Right forelimb (tissue), 1 donor: ENCODE results near the gene FSIP1.

Source experiments
- DNase-seq: peaks from one replicate; pipeline ENCODE4 v3.0.0-alpha.2; 2018

The FSIP1 gene

GRCh38 chr15:39641191-39641889 lies 141.3 kb downstream of the FSIP1 start:
- no peak for DNase-seq

- DNase-seq: no peak
Measured at GRCh38 chr15:39640665-39641064, 142.0 kb downstream of the FSIP1 start.

GRCh38 chr15:39639037-39639436 lies 143.6 kb downstream of the FSIP1 start:
- DNase-seq: no peak

GRCh38 chr15:39638041-39638440 lies 144.6 kb downstream of the FSIP1 start:
- DNase-seq: no peak

- DNase-seq: no peak
Measured at GRCh38 chr15:39631357-39631756, 151.3 kb downstream of the FSIP1 start.

GRCh38 chr15:39629906-39630305 lies 152.7 kb downstream of the FSIP1 start:
- no peak for DNase-seq

GRCh38 chr15:39629371-39629770 lies 153.3 kb downstream of the FSIP1 start:
- DNase-seq: no peak

GRCh38 chr15:39628546-39629257 lies 153.9 kb downstream of the FSIP1 start:
- no peak for DNase-seq

GRCh38 chr15:39628144-39628508 lies 154.5 kb downstream of the FSIP1 start:
- no peak for DNase-seq

- DNase-seq: no peak
Measured at GRCh38 chr15:39627451-39628143, 155.0 kb downstream of the FSIP1 start.

- no peak for DNase-seq
Measured at GRCh38 chr15:39625856-39626255, 156.8 kb downstream of the FSIP1 start.

- DNase-seq: no peak
Measured at GRCh38 chr15:39625451-39625850, 157.2 kb downstream of the FSIP1 start.

GRCh38 chr15:39624806-39625205 lies 157.8 kb downstream of the FSIP1 start:
- DNase-seq: no peak

GRCh38 chr15:39623529-39623931 lies 159.1 kb downstream of the FSIP1 start:
- no peak for DNase-seq

- no peak for DNase-seq
Measured at GRCh38 chr15:39622660-39623516, 159.8 kb downstream of the FSIP1 start.

GRCh38 chr15:39621976-39622375 lies 160.7 kb downstream of the FSIP1 start:
- no peak for DNase-seq

- no peak for DNase-seq
Measured at GRCh38 chr15:39621210-39621609, 161.4 kb downstream of the FSIP1 start.

GRCh38 chr15:39618063-39618823 lies 164.4 kb downstream of the FSIP1 start:
- DNase-seq: no peak

GRCh38 chr15:39616731-39617455 lies 165.7 kb downstream of the FSIP1 start:
- no peak for DNase-seq

GRCh38 chr15:39613861-39614260 lies 168.8 kb downstream of the FSIP1 start:
- no peak for DNase-seq

GRCh38 chr15:39613271-39613670 lies 169.4 kb downstream of the FSIP1 start:
- no peak for DNase-seq

GRCh38 chr15:39610665-39611064 lies 172.0 kb downstream of the FSIP1 start:
- no peak for DNase-seq
